Effector memory CD4-positive, alpha-beta T cell (primary cell): ENCODE results near the gene ADAMTS14.

ENCODE experiments used
- DNase-seq, 3 donors: peaks; one replicate each; pipeline ENCODE4 v3.0.0-alpha.2; 2020
- H3K27ac ChIP-seq: 2 replicates; pipeline ENCODE4 v1.7.0; 2013; ENCODE audit warnings: mild to moderate bottlenecking, low read length, moderate library complexity; ENCODE audit not compliant: insufficient read depth, poor library complexity, severe bottlenecking
- H3K27me3 ChIP-seq: replicated peaks from 2 replicates; pipeline ENCODE4 v1.7.0; 2013; ENCODE audit warnings: mild to moderate bottlenecking, low read length; ENCODE audit not compliant: insufficient read depth, control insufficient read depth, poor library complexity, severe bottlenecking
- H3K36me3 ChIP-seq: 2 replicates; pipeline ENCODE4 v1.7.0; 2013; ENCODE audit warnings: mild to moderate bottlenecking, low read length, moderate library complexity; ENCODE audit not compliant: control insufficient read depth, insufficient read depth
- H3K4me1 ChIP-seq: 2 replicates; pipeline ENCODE4 v1.7.0; 2013; ENCODE audit warnings: low read length, mild to moderate bottlenecking; ENCODE audit not compliant: control insufficient read depth, insufficient read depth, poor library complexity, severe bottlenecking
- H3K4me3 ChIP-seq: 2 replicates; pipeline ENCODE4 v1.7.0; 2013; ENCODE audit warnings: low read length, low read depth, mild to moderate bottlenecking; ENCODE audit not compliant: insufficient read depth, poor library complexity, severe bottlenecking
- H3K9me3 ChIP-seq: 2 replicates; pipeline ENCODE4 v1.7.0; 2013; ENCODE audit warnings: mild to moderate bottlenecking, low read length, moderate library complexity; ENCODE audit not compliant: control insufficient read depth

Gene ADAMTS14

GRCh38 chr10:70799124-70799523 lies 126.8 kb downstream of the ADAMTS14 start:
- Histone ChIP-seq H3K4me1 (no peaks in the 10 kb centered on the region), H3K9me3 (no peaks in the 10 kb centered on the region), H3K27ac (no peak overlapping the region), H3K27me3 (no peaks in the 10 kb centered on the region), H3K4me3 (no peak overlapping the region), H3K36me3 (no peaks in the 10 kb centered on the region)
- DNase-seq = no peak

- no peak overlapping the region for H3K27ac ChIP-seq
- H3K4me3 ChIP-seq = no peak overlapping the region
- no peaks in the 10 kb centered on the region for H3K36me3 ChIP-seq
- H3K9me3 ChIP-seq = no peaks in the 10 kb centered on the region
- H3K27me3 ChIP-seq = no peaks in the 10 kb centered on the region
- DNase-seq = no peak
- no peaks in the 10 kb centered on the region for H3K4me1 ChIP-seq
These were observed 129.5 kb downstream of the ADAMTS14 start for GRCh38 chr10:70801854-70802253.

- H3K27ac ChIP-seq = no peak overlapping the region
- no peak overlapping the region for H3K4me3 ChIP-seq
- H3K27me3 ChIP-seq = no peaks in the 10 kb centered on the region
- H3K9me3 ChIP-seq = no peaks in the 10 kb centered on the region
- no peaks in the 10 kb centered on the region for H3K36me3 ChIP-seq
- no peaks in the 10 kb centered on the region for H3K4me1 ChIP-seq
- DNase-seq = no peak
These were observed 131.6 kb downstream of the ADAMTS14 start for GRCh38 chr10:70803775-70804420.

- Histone ChIP-seq H3K4me1 (no peaks in the 10 kb centered on the region), H3K36me3 (no peaks in the 10 kb centered on the region), H3K4me3 (no peak overlapping the region), H3K27me3 (no peaks in the 10 kb centered on the region), H3K9me3 (no peaks in the 10 kb centered on the region), H3K27ac (no peak overlapping the region)
- DNase-seq = no peak
These were observed 132.1 kb downstream of the ADAMTS14 start for GRCh38 chr10:70804421-70804808.

GRCh38 chr10:70805619-70806215 lies 133.4 kb downstream of the ADAMTS14 start:
- DNase-seq = no peak
- Histone ChIP-seq H3K4me1 (no peaks in the 10 kb centered on the region), H3K27ac (no peak overlapping the region), H3K27me3 (no peaks in the 10 kb centered on the region), H3K36me3 (no peaks in the 10 kb centered on the region), H3K4me3 (no peak overlapping the region), H3K9me3 (no peaks in the 10 kb centered on the region)

- Histone ChIP-seq H3K27me3 (no peaks in the 10 kb centered on the region), H3K27ac (no peak overlapping the region), H3K4me3 (no peak overlapping the region), H3K4me1 (no peaks in the 10 kb centered on the region), H3K9me3 (no peaks in the 10 kb centered on the region), H3K36me3 (no peaks in the 10 kb centered on the region)
- no peak for DNase-seq
These were observed 134.5 kb downstream of the ADAMTS14 start for GRCh38 chr10:70806841-70807240.

GRCh38 chr10:70807556-70807955 lies 135.2 kb downstream of the ADAMTS14 start:
- Histone ChIP-seq H3K4me3 (no peak overlapping the region), H3K27me3 (no peaks in the 10 kb centered on the region), H3K36me3 (no peaks in the 10 kb centered on the region), H3K9me3 (no peaks in the 10 kb centered on the region), H3K27ac (no peak overlapping the region), H3K4me1 (no peaks in the 10 kb centered on the region)
- DNase-seq = no peak

GRCh38 chr10:70809011-70809611 lies 136.8 kb downstream of the ADAMTS14 start:
- Histone ChIP-seq H3K27ac (no peak overlapping the region), H3K27me3 (no peaks in the 10 kb centered on the region), H3K4me1 (no peaks in the 10 kb centered on the region), H3K9me3 (no peaks in the 10 kb centered on the region), H3K4me3 (no peak overlapping the region), H3K36me3 (no peaks in the 10 kb centered on the region)
- DNase-seq = no peak

- H3K27ac ChIP-seq = no peak overlapping the region
- H3K9me3 ChIP-seq = no peaks in the 10 kb centered on the region
These were observed 137.4 kb downstream of the ADAMTS14 start for GRCh38 chr10:70809726-70810125.

GRCh38 chr10:70810967-70811366 lies 138.7 kb downstream of the ADAMTS14 start:
- Histone ChIP-seq H3K27ac (no peak overlapping the region), H3K36me3 (no peaks in the 10 kb centered on the region), H3K9me3 (no peaks in the 10 kb centered on the region), H3K4me1 (peaks cover 6% of the 10 kb centered on the region), H3K27me3 (no peaks in the 10 kb centered on the region), H3K4me3 (no peak overlapping the region)
- DNase-seq = no peak

More at GRCh38 chr10:70809726-70810125, 137.4 kb downstream of the ADAMTS14 start:
- Histone ChIP-seq H3K4me3 (no peak overlapping the region), H3K36me3 (no peaks in the 10 kb centered on the region), H3K27me3 (no peaks in the 10 kb centered on the region), H3K4me1 (no peaks in the 10 kb centered on the region)
- no peak for DNase-seq
